NB4 (cell line): Measurements from ENCODE around the gene MYO16.

ENCODE experiments used
- POLR2A ChIP-seq: IDR thresholded peaks from 2 replicates; pipeline ENCODE4 v1.6.1; 2011; ENCODE audit warnings: mild to moderate bottlenecking; ENCODE audit not compliant: insufficient read length; ENCODE audit errors: extremely low read depth
- TF ChIP-seq, protein P1 (sequence below): IDR thresholded peaks from one replicate; pipeline ENCODE4 v1.5.1; 2012; ENCODE audit warnings: low read depth, low read length
- TF ChIP-seq, protein P2 (sequence below): IDR thresholded peaks from 2 replicates; pipeline ENCODE4 v1.6.1; 2011; ENCODE audit warnings: low read depth, low read length

DNA sequence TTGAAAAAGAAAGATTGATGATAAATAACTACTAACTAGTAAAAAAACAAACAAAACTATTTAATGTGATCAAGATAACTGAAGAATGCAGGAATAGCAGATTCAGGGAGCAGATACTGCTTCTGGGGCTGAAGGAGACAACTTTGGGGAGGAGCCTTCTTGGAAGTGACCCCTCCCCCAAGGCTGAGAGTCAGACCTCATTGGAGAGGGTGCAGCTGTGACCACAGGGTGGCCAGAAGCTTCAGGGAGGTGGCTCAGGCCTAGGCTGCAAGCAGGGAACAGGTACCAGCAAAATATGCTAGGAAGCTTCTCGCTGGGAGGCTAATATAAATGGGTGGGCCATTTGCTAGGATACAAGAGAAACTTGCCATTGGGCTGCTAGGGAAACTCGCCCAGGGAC lies 149.9 kb downstream of the MYO16 start:
- no peak for TF ChIP-seq POLR2A
- TF ChIP-seq, protein P1, sequence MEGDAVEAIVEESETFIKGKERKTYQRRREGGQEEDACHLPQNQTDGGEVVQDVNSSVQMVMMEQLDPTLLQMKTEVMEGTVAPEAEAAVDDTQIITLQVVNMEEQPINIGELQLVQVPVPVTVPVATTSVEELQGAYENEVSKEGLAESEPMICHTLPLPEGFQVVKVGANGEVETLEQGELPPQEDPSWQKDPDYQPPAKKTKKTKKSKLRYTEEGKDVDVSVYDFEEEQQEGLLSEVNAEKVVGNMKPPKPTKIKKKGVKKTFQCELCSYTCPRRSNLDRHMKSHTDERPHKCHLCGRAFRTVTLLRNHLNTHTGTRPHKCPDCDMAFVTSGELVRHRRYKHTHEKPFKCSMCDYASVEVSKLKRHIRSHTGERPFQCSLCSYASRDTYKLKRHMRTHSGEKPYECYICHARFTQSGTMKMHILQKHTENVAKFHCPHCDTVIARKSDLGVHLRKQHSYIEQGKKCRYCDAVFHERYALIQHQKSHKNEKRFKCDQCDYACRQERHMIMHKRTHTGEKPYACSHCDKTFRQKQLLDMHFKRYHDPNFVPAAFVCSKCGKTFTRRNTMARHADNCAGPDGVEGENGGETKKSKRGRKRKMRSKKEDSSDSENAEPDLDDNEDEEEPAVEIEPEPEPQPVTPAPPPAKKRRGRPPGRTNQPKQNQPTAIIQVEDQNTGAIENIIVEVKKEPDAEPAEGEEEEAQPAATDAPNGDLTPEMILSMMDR, result no peak
- TF ChIP-seq, protein P2, sequence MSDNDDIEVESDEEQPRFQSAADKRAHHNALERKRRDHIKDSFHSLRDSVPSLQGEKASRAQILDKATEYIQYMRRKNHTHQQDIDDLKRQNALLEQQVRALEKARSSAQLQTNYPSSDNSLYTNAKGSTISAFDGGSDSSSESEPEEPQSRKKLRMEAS, result no peak
